ENCODE results near the gene TBC1D26.
"Not testable (repeated sequence)": the region's sequence is repeated elsewhere in the genome, so short reads cannot be mapped to it uniquely, and the experiment has no call there.

Gene TBC1D26

DNA sequence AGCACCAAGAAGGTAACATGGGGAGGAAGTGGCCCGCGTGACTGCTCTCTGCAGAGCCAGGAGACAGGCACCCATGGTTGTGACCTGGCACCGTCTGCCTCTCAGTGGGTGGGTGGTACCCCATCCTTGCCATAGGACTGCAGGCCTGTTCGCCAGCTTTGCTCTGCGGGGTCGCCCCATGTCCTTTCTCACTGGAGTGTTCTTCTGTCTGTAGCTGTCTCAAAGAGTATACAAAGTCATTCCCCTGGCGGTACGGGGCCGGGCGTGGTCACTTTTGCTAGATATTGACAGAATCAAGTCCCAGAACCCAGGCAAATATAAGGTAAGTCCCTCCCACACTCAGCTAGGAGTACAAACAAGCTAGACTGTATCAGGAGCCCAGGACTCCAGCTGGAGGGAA is 6.0 kb downstream of the TBC1D26 start:
- CTCF ChIA-PET: no interaction called here

DNA sequence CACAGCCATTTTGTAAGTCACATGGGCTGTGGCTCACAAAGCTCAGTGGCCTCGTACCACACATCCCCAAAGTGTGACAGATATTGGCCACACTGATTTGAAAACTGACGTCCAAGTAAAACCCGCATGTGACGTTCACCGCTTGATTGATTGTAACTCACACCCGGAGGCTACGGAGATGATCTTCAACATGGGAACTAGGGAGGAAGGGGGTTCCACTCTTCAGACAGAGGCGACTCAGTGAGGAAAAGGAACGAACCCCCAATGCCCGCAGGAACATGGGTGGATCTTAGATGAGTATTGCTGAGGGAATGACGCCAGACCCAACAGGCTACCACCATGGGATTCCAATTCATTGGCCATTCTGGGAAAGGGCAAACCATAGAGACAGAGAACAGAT is 7.2 kb downstream of the TBC1D26 start:
- CTCF ChIA-PET; H3K27ac ChIP-seq; POLR2A ChIA-PET (ENCODE audit: low non-redundant PET); DNase-seq (ENCODE audit: low spot score): not testable (repeated sequence)

More for the DNA sequence above, 6.0 kb downstream of the TBC1D26 start:
- DNase-seq (ENCODE audit: low spot score): no peak
- TF ChIP-seq, protein P1, sequence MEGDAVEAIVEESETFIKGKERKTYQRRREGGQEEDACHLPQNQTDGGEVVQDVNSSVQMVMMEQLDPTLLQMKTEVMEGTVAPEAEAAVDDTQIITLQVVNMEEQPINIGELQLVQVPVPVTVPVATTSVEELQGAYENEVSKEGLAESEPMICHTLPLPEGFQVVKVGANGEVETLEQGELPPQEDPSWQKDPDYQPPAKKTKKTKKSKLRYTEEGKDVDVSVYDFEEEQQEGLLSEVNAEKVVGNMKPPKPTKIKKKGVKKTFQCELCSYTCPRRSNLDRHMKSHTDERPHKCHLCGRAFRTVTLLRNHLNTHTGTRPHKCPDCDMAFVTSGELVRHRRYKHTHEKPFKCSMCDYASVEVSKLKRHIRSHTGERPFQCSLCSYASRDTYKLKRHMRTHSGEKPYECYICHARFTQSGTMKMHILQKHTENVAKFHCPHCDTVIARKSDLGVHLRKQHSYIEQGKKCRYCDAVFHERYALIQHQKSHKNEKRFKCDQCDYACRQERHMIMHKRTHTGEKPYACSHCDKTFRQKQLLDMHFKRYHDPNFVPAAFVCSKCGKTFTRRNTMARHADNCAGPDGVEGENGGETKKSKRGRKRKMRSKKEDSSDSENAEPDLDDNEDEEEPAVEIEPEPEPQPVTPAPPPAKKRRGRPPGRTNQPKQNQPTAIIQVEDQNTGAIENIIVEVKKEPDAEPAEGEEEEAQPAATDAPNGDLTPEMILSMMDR (conservative IDR thresholded peaks at IDR 0.05; ENCODE audit: low read depth): no peak
- no peak overlapping the region for H3K27ac ChIP-seq
- POLR2A ChIA-PET (ENCODE audit: low non-redundant PET): no interaction called here

DNA sequence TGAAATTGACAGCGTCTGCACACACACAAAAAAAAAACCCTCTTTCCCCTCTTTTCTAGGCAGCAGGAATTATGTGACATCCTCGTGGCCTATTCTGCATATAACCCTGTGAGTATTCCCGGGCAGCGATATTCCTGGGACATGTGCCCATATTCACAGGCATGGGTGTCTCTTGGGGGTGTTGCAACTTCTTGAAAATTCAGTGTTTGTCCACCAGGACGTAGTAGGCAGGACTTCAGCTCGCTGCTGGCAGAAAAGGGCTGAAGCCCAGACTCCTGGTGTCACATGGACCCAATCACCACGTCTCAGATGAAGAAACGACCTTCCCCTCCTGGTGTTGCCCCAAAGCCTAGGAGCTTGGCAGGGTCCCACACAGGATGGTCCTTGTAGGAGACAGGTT is 8.0 kb downstream of the TBC1D26 start:
- POLR2A ChIA-PET (ENCODE audit: low non-redundant PET); H3K27ac ChIP-seq; DNase-seq (ENCODE audit: low spot score); CTCF ChIA-PET: not testable (repeated sequence)

DNA sequence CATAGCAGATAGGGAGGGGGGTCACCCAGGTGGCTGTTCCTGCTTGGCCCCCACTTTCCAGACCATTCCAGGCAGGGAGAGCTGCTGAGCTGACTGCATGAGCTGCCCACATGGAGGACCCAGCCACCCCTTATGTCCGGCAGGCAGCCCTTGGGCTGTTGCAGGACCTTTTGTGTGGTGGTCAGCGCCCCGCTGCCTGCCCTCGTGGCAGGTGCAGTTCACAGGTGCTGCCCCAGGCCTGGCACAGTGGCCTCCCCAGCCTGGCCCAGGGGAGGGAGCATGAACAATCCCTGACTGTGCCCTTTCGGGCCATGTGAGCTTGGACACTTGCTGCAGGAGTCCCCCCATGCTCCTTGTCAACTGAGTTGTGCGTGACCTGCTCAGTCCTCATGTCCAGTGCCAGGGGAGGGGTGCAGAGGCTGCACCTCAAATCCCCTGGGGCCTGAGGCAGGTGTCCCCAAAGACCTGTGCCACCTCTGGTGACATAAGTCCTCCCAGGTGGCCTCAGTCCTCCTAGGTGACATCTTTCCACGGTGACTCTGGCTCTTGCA is 8.6 kb downstream of the TBC1D26 start:
- TF ChIP-seq, protein P1 (conservative IDR thresholded peaks at IDR 0.05; ENCODE audit: low read depth): no peak
- CTCF ChIA-PET: interaction anchor here (0.6 kb wide), 1 partner anchor 1956 kb away, joined by 4 read pairs; no protein-coding TSS in a partner anchor
- no peak for DNase-seq (ENCODE audit: low spot score)
- H3K27ac ChIP-seq: no peak overlapping the region
- POLR2A ChIA-PET (ENCODE audit: low non-redundant PET): no interaction called here

DNA sequence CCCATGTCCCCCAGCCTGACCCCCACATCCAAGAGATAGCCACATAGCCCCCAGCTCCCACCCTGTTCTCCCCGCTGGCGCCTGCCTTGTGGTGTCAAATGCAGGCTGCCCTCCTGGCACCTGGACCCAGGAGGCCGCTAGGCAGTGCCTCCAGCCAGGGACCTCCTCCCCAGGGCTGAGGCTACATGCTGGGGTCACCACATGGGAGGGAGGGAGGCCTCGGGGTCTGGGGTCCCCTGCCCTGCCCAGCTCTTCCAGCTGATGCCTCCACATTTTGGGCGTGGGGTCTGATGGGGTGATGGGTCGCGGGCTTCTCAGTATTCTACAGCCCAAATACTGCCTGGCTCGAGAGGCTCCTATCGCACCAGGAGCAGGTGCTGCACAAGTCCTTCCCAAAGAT is 9.5 kb downstream of the TBC1D26 start:
- no peak for DNase-seq (ENCODE audit: low spot score)
- no peak overlapping the region for H3K27ac ChIP-seq
- POLR2A ChIA-PET (ENCODE audit: low non-redundant PET): interaction anchor here (0.6 kb wide), 1 partner anchor 47 kb away, joined by 4 read pairs; no protein-coding TSS in a partner anchor
- CTCF ChIA-PET: no interaction called here
- TF ChIP-seq, protein P1 (conservative IDR thresholded peaks at IDR 0.05; ENCODE audit: low read depth): no peak

DNA sequence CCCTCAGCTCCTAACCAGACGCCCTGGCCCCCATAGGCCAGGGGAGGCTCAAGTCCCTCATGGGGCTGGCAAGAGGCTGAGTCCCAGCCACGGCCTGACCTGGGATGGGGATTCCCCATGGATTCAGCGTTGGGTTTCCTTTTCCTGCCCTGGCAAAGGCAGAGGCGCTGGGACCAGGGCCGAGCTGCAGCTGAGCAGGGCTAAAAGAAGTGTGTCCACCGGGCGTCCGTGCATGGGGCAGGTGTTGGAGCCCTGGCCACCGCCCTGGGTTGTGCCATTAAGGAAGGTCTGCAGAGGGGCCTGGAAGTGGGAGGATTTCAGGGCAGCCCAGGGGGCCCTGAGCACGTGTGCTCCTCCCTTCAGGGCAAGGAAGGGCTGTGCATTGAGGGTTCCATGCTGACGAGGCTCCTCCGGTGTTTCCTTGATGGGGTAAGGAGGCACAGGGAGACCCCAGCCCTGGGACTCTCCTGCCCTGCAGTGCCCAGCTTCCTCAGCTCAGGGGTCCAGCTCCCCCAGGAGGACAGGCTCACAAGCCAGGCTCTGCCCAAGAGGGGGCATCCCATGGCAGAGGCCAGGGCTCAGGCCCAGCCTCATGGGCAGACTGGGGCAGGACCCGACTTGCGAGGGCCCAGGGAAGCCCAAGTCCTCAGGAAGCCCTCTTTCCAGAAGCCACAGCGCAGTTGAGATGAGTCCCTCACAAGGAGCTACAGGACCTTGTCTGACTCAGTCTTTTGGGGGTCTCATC is 10.1 kb downstream of the TBC1D26 start:
- H3K27ac ChIP-seq: no peak overlapping the region
- TF ChIP-seq, protein P1 (conservative IDR thresholded peaks at IDR 0.05; ENCODE audit: low read depth): no peak
- ChIA-PET POLR2A (ENCODE audit: low non-redundant PET) (interaction anchor here (0.6 kb wide), 1 partner anchor 47 kb away, joined by 4 read pairs; no protein-coding TSS in a partner anchor), CTCF (interaction anchor here (0.6 kb wide), 1 partner anchor 252 kb away, joined by 6 read pairs; no protein-coding TSS in a partner anchor)
- no peak for DNase-seq (ENCODE audit: low spot score)

DNA sequence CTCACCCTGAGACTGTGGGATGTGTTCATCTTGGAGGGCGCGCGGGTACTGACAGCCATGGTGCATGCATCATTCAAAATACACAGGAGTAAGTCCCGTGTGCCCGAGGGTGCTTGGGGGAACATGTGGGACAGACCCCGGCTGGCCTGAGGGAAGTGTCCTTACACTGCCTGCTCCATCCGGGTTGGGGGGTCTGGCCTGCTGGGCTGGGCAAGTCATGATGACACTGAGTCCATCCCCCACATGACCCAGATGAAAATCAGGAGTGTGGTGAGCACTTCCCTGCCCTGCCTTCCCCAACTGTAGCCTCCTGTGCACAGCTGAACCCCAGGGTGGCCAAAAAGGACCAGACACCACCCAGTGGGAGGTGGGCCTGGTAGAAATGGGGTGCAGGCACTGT is 10.8 kb downstream of the TBC1D26 start:
- ChIA-PET CTCF (no interaction called here), POLR2A (ENCODE audit: low non-redundant PET) (no interaction called here)
- no peak overlapping the region for H3K27ac ChIP-seq
- TF ChIP-seq, protein P1 (conservative IDR thresholded peaks at IDR 0.05; ENCODE audit: low read depth): no peak
- DNase-seq (ENCODE audit: low spot score): no peak
